Measurements from ENCODE around the gene CRYL1. TPM values are rescaled to one million over a fixed set of nuclear protein-coding genes. Genes with fewer than 3 reads are reported as not detected.

CRYL1 gene
- total RNA-seq, 1 experiment from 2014 or later, result 3.7 TPM

- H3K27ac ChIP-seq (ENCODE audit: insufficient read length, low read depth, low read length), result no peak overlapping the region
- no peak overlapping the region for H2BK15ac ChIP-seq (ENCODE audit: low read depth, low read length)
- H2BK12ac ChIP-seq (ENCODE audit: insufficient read length, low read depth, low read length), result no peak overlapping the region
- H3K4me2 ChIP-seq (ENCODE audit: insufficient read depth, insufficient read length, low read length), result no peak overlapping the region
- H3K56ac ChIP-seq (ENCODE audit: insufficient read length, low read depth, low read length), result no peak overlapping the region
- H3K4ac ChIP-seq (ENCODE audit: low read depth, low read length), result no peak overlapping the region
- H3K18ac ChIP-seq (ENCODE audit: insufficient read length, low read depth, low read length), result no peak overlapping the region
- Mint-ChIP-seq H3K9me3 (peaks cover 14 to 23% of the 10 kb centered on the region in 2 experiments), H3K36me3 (ENCODE audit: insufficient read depth in 1 of 3, low read depth in 3 of 3) (peaks cover 0 to 12% (median 3%) of the 10 kb centered on the region in 3 experiments; a peak in 5 of 7 replicates), H3K27ac (no peak overlapping the region), H3K4me3 (no peak overlapping the region), H3K27me3 (ENCODE audit: low read depth) (no peaks in the 10 kb centered on the region), H3K4me1 (peaks cover 0 to under 1% of the 10 kb centered on the region in 2 experiments; a peak in 2 of 4 replicates)
- no peaks in the 10 kb centered on the region for H4K20me1 ChIP-seq (ENCODE audit: control insufficient read depth, insufficient read depth, insufficient read length)
- no peaks in the 10 kb centered on the region for H3K4me1 ChIP-seq (ENCODE audit: insufficient read depth, low read length)
- H2BK20ac ChIP-seq (ENCODE audit: low read depth, low read length, poor library complexity, severe bottlenecking), result no peak overlapping the region
- no peaks in the 10 kb centered on the region for H3K79me1 ChIP-seq (ENCODE audit: insufficient read depth, low read depth, low read length, poor library complexity, severe bottlenecking)
- H3K27me3 ChIP-seq (ENCODE audit: insufficient read depth, low read length), result no peaks in the 10 kb centered on the region
- no peak overlapping the region for H3K9ac ChIP-seq (ENCODE audit: extremely low read depth, insufficient read length, low read length)
- no peak overlapping the region for H2BK120ac ChIP-seq (ENCODE audit: low read depth, low read length, poor library complexity, severe bottlenecking)
- no peak for TF ChIP-seq CTCF (conservative IDR thresholded peaks at IDR 0.05)
- H3K14ac ChIP-seq (ENCODE audit: insufficient read depth, low read length), result no peak overlapping the region
- no peak for DNase-seq
- H3T11ph ChIP-seq (ENCODE audit: low read length), result no peak overlapping the region
- no peaks in the 10 kb centered on the region for H3K23me2 ChIP-seq (ENCODE audit: insufficient read length, low read depth, low read length, poor library complexity, severe bottlenecking)
- no peak overlapping the region for H4K91ac ChIP-seq (ENCODE audit: insufficient read length, low read depth, low read length)
- no peaks in the 10 kb centered on the region for H3K9me3 ChIP-seq (ENCODE audit: control insufficient read depth, low read depth, low read length)
- no peak overlapping the region for H2AFZ ChIP-seq (ENCODE audit: low read length)
- H4K8ac ChIP-seq (replicated peaks; ENCODE audit: insufficient read length, low read depth, low read length), result no peak overlapping the region
- H3K23ac ChIP-seq (ENCODE audit: insufficient read length, low read depth, low read length), result no peak overlapping the region
- H3K79me2 ChIP-seq (ENCODE audit: insufficient read depth, low read length), result no peaks in the 10 kb centered on the region
- H2BK5ac ChIP-seq (ENCODE audit: insufficient read length, low read length), result no peak overlapping the region
- H2AK5ac ChIP-seq (ENCODE audit: insufficient read length, low read length), result no peak overlapping the region
- no peak overlapping the region for H4K5ac ChIP-seq (ENCODE audit: insufficient read length, low read depth, low read length)
Observed at GRCh38 chr13:20451397-20451796, 74.3 kb downstream of the CRYL1 start.
